Uterus (tissue), 2 donors: ENCODE results near the gene AP1S1.

Experiments
- POLR2A ChIP-seq, 2 donors: fragments of 450-650 bp; IDR thresholded peaks; one replicate each; pipeline ENCODE4 v1.6.1; 2016; ENCODE audit warnings: antibody characterized with exemption in 2 of 2, mild to moderate bottlenecking in 1 of 2, moderate library complexity in 1 of 2
- TF ChIP-seq, protein P1 (sequence below), 4 experiments: fragments of 200-600 bp in 2 of 4; fragments of 450-650 bp in 2 of 4; sonication (generic) in 2 of 4; IDR thresholded peaks; one replicate each; pipeline ENCODE4 v1.5.1; 2016 to 2019; ENCODE audit warnings: antibody characterized with exemption in 4 of 4, mild to moderate bottlenecking in 2 of 4, moderate library complexity in 1 of 4

DNA sequence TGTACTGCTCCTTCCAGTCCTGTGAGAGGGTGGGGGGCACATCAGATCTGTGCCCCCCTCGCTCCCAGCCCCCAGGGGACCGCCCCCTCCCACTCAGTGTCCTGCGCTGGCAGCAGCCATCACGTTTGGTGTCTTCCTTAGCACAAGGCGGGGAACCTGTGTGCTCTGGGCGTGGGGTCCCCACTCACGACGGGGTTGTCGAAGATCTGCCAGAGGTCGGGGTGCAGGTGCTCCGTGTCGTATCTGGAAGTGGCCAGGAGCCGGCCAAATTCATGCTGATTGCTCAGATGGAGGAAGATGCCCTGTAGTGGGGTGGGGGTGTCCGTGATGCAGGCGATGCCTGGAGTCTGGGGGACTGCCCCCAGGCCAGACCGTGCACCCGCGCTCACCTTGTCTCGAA, 55.9 kb downstream of the AP1S1 start:
- TF ChIP-seq, protein P1, sequence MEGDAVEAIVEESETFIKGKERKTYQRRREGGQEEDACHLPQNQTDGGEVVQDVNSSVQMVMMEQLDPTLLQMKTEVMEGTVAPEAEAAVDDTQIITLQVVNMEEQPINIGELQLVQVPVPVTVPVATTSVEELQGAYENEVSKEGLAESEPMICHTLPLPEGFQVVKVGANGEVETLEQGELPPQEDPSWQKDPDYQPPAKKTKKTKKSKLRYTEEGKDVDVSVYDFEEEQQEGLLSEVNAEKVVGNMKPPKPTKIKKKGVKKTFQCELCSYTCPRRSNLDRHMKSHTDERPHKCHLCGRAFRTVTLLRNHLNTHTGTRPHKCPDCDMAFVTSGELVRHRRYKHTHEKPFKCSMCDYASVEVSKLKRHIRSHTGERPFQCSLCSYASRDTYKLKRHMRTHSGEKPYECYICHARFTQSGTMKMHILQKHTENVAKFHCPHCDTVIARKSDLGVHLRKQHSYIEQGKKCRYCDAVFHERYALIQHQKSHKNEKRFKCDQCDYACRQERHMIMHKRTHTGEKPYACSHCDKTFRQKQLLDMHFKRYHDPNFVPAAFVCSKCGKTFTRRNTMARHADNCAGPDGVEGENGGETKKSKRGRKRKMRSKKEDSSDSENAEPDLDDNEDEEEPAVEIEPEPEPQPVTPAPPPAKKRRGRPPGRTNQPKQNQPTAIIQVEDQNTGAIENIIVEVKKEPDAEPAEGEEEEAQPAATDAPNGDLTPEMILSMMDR (IDR thresholded peaks at IDR 0.05), result no peak
- no peak for TF ChIP-seq POLR2A (IDR thresholded peaks at IDR 0.05)
